ENCODE results near the gene MED13L. TPM values are rescaled to one million over a fixed set of nuclear protein-coding genes. Genes with fewer than 3 reads are reported as not detected.

MED13L gene
- total and polyA plus RNA-seq, 2 of the 4 experiments (the other 2 are of a cell fraction), result 17.9 to 49.1 TPM

- Histone ChIP-seq H3K27ac (ENCODE audit: insufficient read depth, low read length) (no peak overlapping the region), H4K5ac (ENCODE audit: low read depth, low read length) (no peak overlapping the region), H2BK20ac (ENCODE audit: low read depth, low read length) (no peak overlapping the region), H3K4me2 (ENCODE audit: low read depth, low read length) (no peak overlapping the region), H3K23ac (ENCODE audit: low read depth, low read length) (no peak overlapping the region), H3K4ac (ENCODE audit: low read depth, low read length) (no peak overlapping the region), H3K4me3 (ENCODE audit: insufficient read depth, low read depth, low read length) (no peak overlapping the region), H3K4me1 (ENCODE audit: control insufficient read depth, insufficient read depth, low read length) (peaks cover 18% of the 10 kb centered on the region), H3K9ac (ENCODE audit: low read depth, low read length) (no peak overlapping the region), H3K14ac (replicated peaks; ENCODE audit: low read depth, low read length) (no peak overlapping the region), H3K79me1 (ENCODE audit: low read depth in 1 of 2, low read length in 2 of 2) (peaks cover 35 to 76% of the 10 kb centered on the region in 2 experiments), H2AK5ac (ENCODE audit: low read depth, low read length) (no peak overlapping the region), H4K8ac (ENCODE audit: low read depth in 2 of 2, low read length in 2 of 2) (no peak overlapping the region), H2BK120ac (ENCODE audit: low read depth, low read length) (no peak overlapping the region), H2BK5ac (ENCODE audit: low read depth, low read length, poor library complexity, severe bottlenecking) (no peak overlapping the region), H4K91ac (ENCODE audit: insufficient read depth, low read depth, low read length) (no peak overlapping the region), H4K20me1 (ENCODE audit: insufficient read depth, low read length) (peaks cover 84% of the 10 kb centered on the region), H2BK15ac (ENCODE audit: low read depth, low read length) (no peak overlapping the region), H3K27me3 (ENCODE audit: control insufficient read depth, insufficient read depth, low read length) (no peaks in the 10 kb centered on the region), H2AK9ac (replicated peaks; ENCODE audit: low read depth, low read length, poor library complexity) (no peak overlapping the region), H3K36me3 (ENCODE audit: control insufficient read depth, insufficient read depth, low read length) (no peaks in the 10 kb centered on the region), H3K18ac (ENCODE audit: low read depth, low read length) (no peak overlapping the region), H2AFZ (replicated peaks; ENCODE audit: low read length, poor library complexity) (no peak overlapping the region), H3K9me3 (ENCODE audit: control insufficient read depth, insufficient read depth, low read length) (no peaks in the 10 kb centered on the region), H3K9me1 (ENCODE audit: insufficient read depth, low read length) (peaks cover 26% of the 10 kb centered on the region), H3K56ac (ENCODE audit: extremely low read depth, insufficient read depth, low read length) (no peak overlapping the region)
- ChIA-PET POLR2A (ENCODE audit: unreplicated experiment) (no interaction called here), CTCF (no interaction called here)
- intact Hi-C loops (cut with micrococcal nuclease), result no loop called here
- TF ChIP-seq ELK1 (IDR thresholded peaks at IDR 0.05; ENCODE audit: borderline replicate concordance, low read depth, low read length) (no peak), RFX5 (IDR thresholded peaks at IDR 0.05; ENCODE audit: low read depth, low read length) (no peak), NFE2L2 (IDR thresholded peaks at IDR 0.05; ENCODE audit: low read depth, low read length) (no peak), RAD21 (IDR thresholded peaks at IDR 0.05; ENCODE audit: low read length) (no peak), MXI1 (IDR thresholded peaks at IDR 0.05; ENCODE audit: borderline replicate concordance, low read depth, low read length) (no peak), FOS (IDR thresholded peaks at IDR 0.05; ENCODE audit: low read depth, low read length) (no peak), CEBPB (IDR thresholded peaks at IDR 0.05; ENCODE audit: low read depth, low read length) (no peak), RCOR1 (IDR thresholded peaks at IDR 0.05; ENCODE audit: insufficient replicate concordance, low read length) (no peak), USF2 (IDR thresholded peaks at IDR 0.05; ENCODE audit: low read depth, low read length) (no peak), CTCF (conservative IDR thresholded peaks at IDR 0.05; ENCODE audit: low read depth, low read length) (no peak), CHD1 (IDR thresholded peaks at IDR 0.05; ENCODE audit: low read depth, low read length) (no peak), SMC3 (IDR thresholded peaks at IDR 0.05; ENCODE audit: low read depth, low read length) (no peak), POLR2A (IDR thresholded peaks at IDR 0.05; ENCODE audit: low read depth, low read length) (no peak)
- DNase-seq (no peak), ATAC-seq (ENCODE audit: low read depth) (no peak)
- BruUV-seq (replicated peaks), result no TSS peak
- dilution Hi-C loops (cut with HindIII; ENCODE audit: low sequenced_read_pairs, unreplicated experiment), result no loop called here
- in situ Hi-C loops (cut with MboI; ENCODE audit: low sequenced_read_pairs), result no loop called here
- no CpG with 5 or more reads among the region's 3 CpGs for WGBS, 2 experiments (ENCODE audit: extremely low coverage in 2 of 2, insufficient read length in 1 of 2)
These were observed 115.4 kb downstream of the MED13L start for GRCh38 chr12:116162071-116162470.
